ENCODE measurements around the gene PTPRN2. TPM values are rescaled to one million over a fixed set of nuclear protein-coding genes. Genes with fewer than 3 reads are reported as not detected.

The PTPRN2 gene
- total and polyA plus RNA-seq, 2 of the 8 experiments (the other 6 are each of a cell fraction or from before 2014, with no cell fraction given) = 2.6 to 4.5 TPM

- Histone ChIP-seq H3K4me1 (replicated peaks in 1 of 4; ENCODE audit: control insufficient read depth in 3 of 4, insufficient read depth in 4 of 4, low read length in 3 of 4) (no peaks in the 10 kb centered on the region), H3K36me3 (ENCODE audit: control insufficient read depth in 2 of 4, insufficient read depth in 4 of 4, low read length in 3 of 4) (no peaks in the 10 kb centered on the region), H3K23me2 (ENCODE audit: low read depth, low read length) (no peaks in the 10 kb centered on the region), H3K4me3 (ENCODE audit: extremely low read depth in 1 of 4, insufficient read depth in 2 of 4, low read depth in 3 of 4, low read length in 4 of 4) (no peak overlapping the region), H4K8ac (ENCODE audit: extremely low read depth, insufficient read depth, low read length) (no peak overlapping the region; the same call in 1 of the 2 replicates), H4K5ac (ENCODE audit: insufficient read length, low read depth, low read length) (no peak overlapping the region), H3K79me1 (ENCODE audit: low read depth, low read length) (no peaks in the 10 kb centered on the region), H3K4me2 (ENCODE audit: insufficient read depth in 1 of 2, low read depth in 2 of 2, low read length in 2 of 2) (no peak overlapping the region), H2BK120ac (replicated peaks; ENCODE audit: low read depth, low read length) (no peak overlapping the region), H3K9ac (replicated peaks in 1 of 4; ENCODE audit: extremely low read depth in 1 of 4, low read depth in 3 of 4, low read length in 3 of 4) (no peak overlapping the region), H2BK5ac (ENCODE audit: low read depth, low read length) (no peak overlapping the region), H3K4ac (replicated peaks; ENCODE audit: insufficient read length, low read depth, low read length) (no peak overlapping the region), H2BK12ac (ENCODE audit: low read depth, low read length) (no peak overlapping the region), H3K56ac (replicated peaks; ENCODE audit: insufficient read length, low read depth, low read length) (no peak overlapping the region), H3K14ac (ENCODE audit: insufficient read length) (no peak overlapping the region), H3K27me3 (replicated peaks in 1 of 4; ENCODE audit: control insufficient read depth in 3 of 4, extremely low read depth in 1 of 4, insufficient read depth in 3 of 4, low read length in 3 of 4) (no peaks in the 10 kb centered on the region), H3K9me3 (ENCODE audit: insufficient read depth in 2 of 2, low read depth in 1 of 2, low read length in 1 of 2) (peaks cover 13 to 69% of the 10 kb centered on the region in 2 experiments), H2BK15ac (ENCODE audit: low read length) (no peak overlapping the region), H2BK20ac (ENCODE audit: low read length) (no peak overlapping the region), H3K18ac (ENCODE audit: extremely low read depth, low read length) (no peak overlapping the region), H4K20me1 (replicated peaks in 1 of 2; ENCODE audit: control insufficient read depth in 1 of 2, insufficient read depth in 2 of 2, low read length in 2 of 2) (no peaks in the 10 kb centered on the region), H2AK5ac (ENCODE audit: low read depth, low read length) (no peak overlapping the region), H4K91ac (replicated peaks; ENCODE audit: insufficient read length, low read length) (no peak overlapping the region), H3K27ac (ENCODE audit: low read depth, low read length) (no peak overlapping the region), H2AFZ (ENCODE audit: low read length) (no peak overlapping the region), H3K23ac (ENCODE audit: insufficient read length) (no peak overlapping the region), H3K79me2 (ENCODE audit: control insufficient read depth in 1 of 2, insufficient read depth in 2 of 2, low read length in 2 of 2) (no peaks in the 10 kb centered on the region)
- ChIA-PET CTCF (ENCODE audit: partially characterized antibody) (no interaction called here), POLR2A (ENCODE audit: partially characterized antibody) (no interaction called here)
- TF ChIP-seq JUN (IDR thresholded peaks at IDR 0.05; ENCODE audit: low read depth, low read length) (no peak), ZNF274 (IDR thresholded peaks at IDR 0.05; ENCODE audit: borderline replicate concordance, extremely low read depth, low read length) (no peak)
- 95% methylated on average over 32 of the region's 34 CpGs; no CpG with 5 or more reads in 1 of the 2 experiments for WGBS, 2 experiments (ENCODE audit: extremely low coverage in 1 of 2, insufficient coverage in 1 of 2, insufficient read length in 1 of 2, insufficient replicate concordance in 2 of 2, low coverage in 1 of 2, low lambda C conversion rate in 2 of 2, missing lambda C conversion rate in 1 of 2)
- no peak for DNase-seq (ENCODE audit: low read depth in 1 of 2, low spot score in 2 of 2)
- no peak for FAIRE-seq
Observed at GRCh38 chr7:158143196-158144120, 444.2 kb downstream of the PTPRN2 start.

Measured in H1 (cell line).